Hepatocyte (in vitro differentiated cells): Measurements from ENCODE around the gene PPFIA2. TPM values are rescaled to one million over a fixed set of nuclear protein-coding genes. Genes with fewer than 3 reads are reported as not detected.

Experiments used
- DNase-seq: peaks from one replicate; pipeline ENCODE4 v3.0.0-alpha.2; 2016; ENCODE audit warnings: low spot score
- H2AFZ ChIP-seq: fragments of 200-600 bp; sonication (generic); 2 replicates; pipeline ENCODE4 v1.6.0; 2016; ENCODE audit warnings: antibody characterized with exemption, mild to moderate bottlenecking
- H3K27ac ChIP-seq: fragments of 200-600 bp; sonication (generic); 2 replicates; pipeline ENCODE4 v1.5.1; 2016; ENCODE audit warnings: mild to moderate bottlenecking
- H3K27me3 ChIP-seq: fragments of 200-600 bp; sonication (generic); 2 replicates; pipeline ENCODE4 v1.6.1; 2016
- H3K36me3 ChIP-seq: fragments of 200-600 bp; sonication (generic); replicated peaks from 2 replicates; pipeline ENCODE4 v1.5.1; 2016; ENCODE audit warnings: low read depth; ENCODE audit not compliant: insufficient read depth
- H3K4me1 ChIP-seq: fragments of 200-600 bp; sonication (generic); 2 replicates; pipeline ENCODE4 v1.5.1; 2016; ENCODE audit warnings: mild to moderate bottlenecking, moderate library complexity; ENCODE audit not compliant: insufficient read depth
- H3K4me2 ChIP-seq: fragments of 200-600 bp; sonication (generic); 2 replicates; pipeline ENCODE4 v1.6.0; 2016
- H3K4me3 ChIP-seq: fragments of 200-600 bp; sonication (generic); 2 replicates; pipeline ENCODE4 v1.5.1; 2016; ENCODE audit warnings: mild to moderate bottlenecking
- H3K79me2 ChIP-seq: fragments of 200-600 bp; sonication (generic); 2 replicates; pipeline ENCODE4 v1.6.0; 2017; ENCODE audit warnings: mild to moderate bottlenecking
- H3K9me2 ChIP-seq: fragments of 200-600 bp; sonication (generic); replicated peaks from 2 replicates; pipeline ENCODE4 v1.6.0; 2017; ENCODE audit warnings: mild to moderate bottlenecking; ENCODE audit not compliant: insufficient read depth
- H3K9me3 ChIP-seq: fragments of 200-600 bp; sonication (generic); 2 replicates; pipeline ENCODE4 v1.5.1; 2016; ENCODE audit warnings: low read depth, mild to moderate bottlenecking
- H4K20me1 ChIP-seq: fragments of 200-600 bp; sonication (generic); 2 replicates; pipeline ENCODE4 v1.6.0; 2016; ENCODE audit warnings: mild to moderate bottlenecking; ENCODE audit not compliant: insufficient read depth, poor library complexity, severe bottlenecking
- EZH2 ChIP-seq: fragments of 200-600 bp; sonication (generic); IDR thresholded peaks from 2 replicates; pipeline ENCODE4 v1.6.1; 2016; ENCODE audit warnings: antibody characterized with exemption, mild to moderate bottlenecking, borderline replicate concordance
- EZH2phosphoT487 ChIP-seq: fragments of 200-600 bp; sonication (generic); IDR thresholded peaks from one replicate; pipeline ENCODE4 v1.6.1; 2018; ENCODE audit warnings: antibody characterized with exemption, mild to moderate bottlenecking, low read depth, moderate library complexity; ENCODE audit not compliant: unreplicated experiment, severe bottlenecking
- WGBS: methylation state at CpG from one replicate; pipeline ENCODE4 v1.1.6; 2016; ENCODE audit warnings: low lambda C conversion rate; ENCODE audit errors: missing lambda C conversion rate; 5-methylcytosine and 5-hydroxymethylcytosine counted together
- polyA plus RNA-seq: library from polyadenylated mRNA; unstranded; fragments of >200 nt; fragmentation: Nextera tagmentation; extraction: Ambion mirVana; gene quantifications from 2 replicates; pipeline ENCODE4 v1.2.1, GENCODE V29; 2016
- total RNA-seq: library from RNA; depleted of rRNA; stranded (reverse); fragments of >200 nt; gene quantifications from 2 replicates; pipeline ENCODE4 v1.2.3, GENCODE V29; 2014
- TF ChIP-seq, protein P1 (sequence below): fragments of 200-600 bp; sonication (generic); IDR thresholded peaks from 2 replicates; pipeline ENCODE4 v1.5.1; 2016; ENCODE audit warnings: antibody characterized with exemption, mild to moderate bottlenecking; ENCODE audit not compliant: poor library complexity

The PPFIA2 gene
- total and polyA plus RNA-seq, 2 experiments from 2014 or later, result 1.2 TPM; not detected in 1

DNA sequence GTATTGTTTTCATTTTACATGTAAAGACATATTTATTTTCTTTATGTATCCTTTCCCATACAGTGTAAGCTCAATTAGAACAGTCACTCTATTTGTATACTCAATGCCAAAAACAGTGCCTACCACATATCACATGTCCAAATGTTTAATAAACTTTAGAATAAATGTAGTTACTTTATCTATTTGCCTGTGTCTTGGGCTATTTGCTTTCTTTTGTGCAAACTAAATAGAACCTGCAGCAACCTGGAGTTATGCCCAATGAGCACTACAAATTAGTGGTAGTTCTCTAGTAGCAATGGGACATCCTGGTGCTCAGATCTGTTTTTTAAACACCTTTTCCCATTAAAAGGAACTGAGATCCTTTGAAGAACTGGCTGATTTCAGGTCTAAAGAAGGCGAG lies 186.7 kb downstream of the PPFIA2 start:
- TF ChIP-seq, protein P1, sequence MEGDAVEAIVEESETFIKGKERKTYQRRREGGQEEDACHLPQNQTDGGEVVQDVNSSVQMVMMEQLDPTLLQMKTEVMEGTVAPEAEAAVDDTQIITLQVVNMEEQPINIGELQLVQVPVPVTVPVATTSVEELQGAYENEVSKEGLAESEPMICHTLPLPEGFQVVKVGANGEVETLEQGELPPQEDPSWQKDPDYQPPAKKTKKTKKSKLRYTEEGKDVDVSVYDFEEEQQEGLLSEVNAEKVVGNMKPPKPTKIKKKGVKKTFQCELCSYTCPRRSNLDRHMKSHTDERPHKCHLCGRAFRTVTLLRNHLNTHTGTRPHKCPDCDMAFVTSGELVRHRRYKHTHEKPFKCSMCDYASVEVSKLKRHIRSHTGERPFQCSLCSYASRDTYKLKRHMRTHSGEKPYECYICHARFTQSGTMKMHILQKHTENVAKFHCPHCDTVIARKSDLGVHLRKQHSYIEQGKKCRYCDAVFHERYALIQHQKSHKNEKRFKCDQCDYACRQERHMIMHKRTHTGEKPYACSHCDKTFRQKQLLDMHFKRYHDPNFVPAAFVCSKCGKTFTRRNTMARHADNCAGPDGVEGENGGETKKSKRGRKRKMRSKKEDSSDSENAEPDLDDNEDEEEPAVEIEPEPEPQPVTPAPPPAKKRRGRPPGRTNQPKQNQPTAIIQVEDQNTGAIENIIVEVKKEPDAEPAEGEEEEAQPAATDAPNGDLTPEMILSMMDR, result no peak
- TF ChIP-seq EZH2, result no peak
- Histone ChIP-seq H3K4me1 (no peaks in the 10 kb centered on the region), H3K9me3 (no peaks in the 10 kb centered on the region), H2AFZ (no peak overlapping the region), H3K4me2 (no peak overlapping the region), H3K27ac (no peak overlapping the region), H3K36me3 (no peaks in the 10 kb centered on the region), H4K20me1 (no peaks in the 10 kb centered on the region), H3K4me3 (no peak overlapping the region), H3K27me3 (no peaks in the 10 kb centered on the region), H3K9me2 (no peaks in the 10 kb centered on the region), H3K79me2 (no peaks in the 10 kb centered on the region)
- no peak for DNase-seq
- whole genome bisulfite sequencing, result 70% methylated on average over 1 of the region's 1 CpG

GRCh38 chr12:81570234-81570633 lies 188.9 kb downstream of the PPFIA2 start:
- Histone ChIP-seq H3K9me3 (no peaks in the 10 kb centered on the region), H3K9me2 (no peaks in the 10 kb centered on the region)

GRCh38 chr12:81564237-81564636 lies 194.9 kb downstream of the PPFIA2 start:
- Histone ChIP-seq H3K27me3 (no peaks in the 10 kb centered on the region), H3K36me3 (no peaks in the 10 kb centered on the region), H3K27ac (no peak overlapping the region), H2AFZ (no peak overlapping the region), H3K4me1 (no peaks in the 10 kb centered on the region), H4K20me1 (no peaks in the 10 kb centered on the region), H3K4me2 (no peak overlapping the region), H3K4me3 (no peak overlapping the region), H3K79me2 (no peaks in the 10 kb centered on the region), H3K9me3 (no peaks in the 10 kb centered on the region), H3K9me2 (no peaks in the 10 kb centered on the region)
- 94% methylated on average over 2 of the region's 2 CpGs for WGBS
- no peak for TF ChIP-seq EZH2phosphoT487
- TF ChIP-seq EZH2, result no peak
- TF ChIP-seq, protein P1, result no peak
- no peak for DNase-seq

More at GRCh38 chr12:81570234-81570633, 188.9 kb downstream of the PPFIA2 start:
- Histone ChIP-seq H2AFZ (no peak overlapping the region), H3K4me3 (no peak overlapping the region), H4K20me1 (no peaks in the 10 kb centered on the region), H3K79me2 (no peaks in the 10 kb centered on the region), H3K36me3 (no peaks in the 10 kb centered on the region), H3K4me1 (no peaks in the 10 kb centered on the region), H3K4me2 (no peak overlapping the region), H3K27ac (no peak overlapping the region), H3K27me3 (no peaks in the 10 kb centered on the region)
- DNase-seq, result no peak
- WGBS, result 79% methylated on average over 2 of the region's 2 CpGs
- TF ChIP-seq, protein P1, result no peak
- TF ChIP-seq EZH2phosphoT487 (no peak), EZH2 (no peak)

DNA sequence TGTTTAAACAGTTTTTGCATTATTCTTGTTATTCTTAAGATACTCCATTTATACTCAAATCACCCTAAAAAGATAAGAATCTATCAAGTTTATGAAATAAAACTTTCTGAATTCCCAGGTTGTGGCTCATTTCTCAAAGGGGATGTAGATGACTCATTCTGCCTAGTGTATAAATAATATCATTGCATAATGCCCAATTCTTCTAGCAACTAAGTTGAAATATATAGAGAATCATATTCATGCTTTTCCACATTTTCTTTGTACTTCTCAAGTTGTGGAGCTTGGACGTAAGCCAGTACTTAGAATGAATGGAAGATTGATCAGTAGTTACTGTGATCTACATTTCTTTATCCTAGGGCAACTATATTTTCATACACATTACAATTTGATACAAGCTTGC lies 201.1 kb downstream of the PPFIA2 start:
- Histone ChIP-seq H3K27me3 (no peaks in the 10 kb centered on the region), H3K36me3 (no peaks in the 10 kb centered on the region), H3K27ac (no peak overlapping the region), H3K4me1 (no peaks in the 10 kb centered on the region), H3K9me2 (no peaks in the 10 kb centered on the region), H3K79me2 (no peaks in the 10 kb centered on the region), H3K9me3 (no peaks in the 10 kb centered on the region), H3K4me2 (no peak overlapping the region), H4K20me1 (no peaks in the 10 kb centered on the region), H2AFZ (no peak overlapping the region), H3K4me3 (no peak overlapping the region)
- no peak for DNase-seq
- WGBS, result 93% methylated on average over 1 of the region's 1 CpG
- TF ChIP-seq, protein P1, result no peak
- no peak for TF ChIP-seq EZH2
- no peak for TF ChIP-seq EZH2phosphoT487
